NCI-H2107 (cell line): ENCODE data around the gene PALD1.

Source experiments
- DNase-seq: peaks from one replicate; lab custom pipeline; 2025; lab: John Stamatoyannopoulos, UW

PALD1 gene

DNA sequence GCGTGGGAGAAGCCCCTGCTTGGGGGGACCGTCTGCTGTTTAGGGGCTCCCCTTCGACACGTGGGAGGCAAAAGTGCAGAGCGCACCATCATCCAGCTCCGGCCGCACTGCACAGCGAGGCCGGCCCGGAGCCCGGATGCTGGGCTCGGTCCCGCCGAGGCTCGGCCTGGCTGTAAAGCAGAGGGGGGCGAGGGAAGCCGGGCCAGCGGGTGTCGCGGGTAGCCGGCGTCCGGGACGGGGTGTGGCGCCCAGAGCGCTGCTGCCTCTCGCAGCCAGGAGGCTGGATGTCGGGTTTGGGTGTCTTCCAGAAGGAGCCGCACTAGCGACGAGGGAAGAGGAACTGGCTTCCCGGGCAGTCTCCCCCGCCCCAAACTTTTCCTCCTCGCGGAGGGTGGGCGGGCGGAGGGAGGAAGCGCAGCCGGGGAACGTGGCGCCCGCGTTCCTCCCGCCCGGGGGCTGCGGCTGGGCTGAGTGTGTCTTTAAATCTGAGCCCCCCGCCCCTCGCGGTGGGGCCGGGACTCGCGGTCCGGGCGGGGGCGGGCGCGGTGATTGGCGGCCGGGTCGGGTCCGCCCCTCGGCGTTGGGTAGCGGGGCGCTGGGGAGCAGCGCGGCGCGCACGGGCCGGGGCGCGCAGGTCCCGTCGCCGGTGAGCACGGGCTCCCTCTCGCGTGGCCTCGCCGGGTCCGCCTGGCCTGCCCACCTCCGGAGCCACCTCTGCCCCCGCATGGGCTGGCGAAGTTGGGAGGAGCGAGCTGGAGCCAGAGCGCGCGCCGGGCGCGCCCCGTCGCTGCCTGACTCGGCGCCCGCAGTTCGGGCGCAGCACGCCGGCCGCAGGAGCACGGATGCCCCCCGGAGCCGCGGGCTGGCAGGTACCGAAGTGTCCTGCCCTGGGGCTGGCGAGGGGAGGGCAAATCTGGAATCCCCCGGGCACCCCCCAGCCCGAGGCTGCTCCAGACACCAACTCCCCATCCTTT, at the start of gene PALD1:
Gene PALD1 (plus strand): TSS at position 577 of the 974 bp plus-strand sequence. CDS start 47,185 bp downstream, outside the sequence.
- no peak for DNase-seq

DNA sequence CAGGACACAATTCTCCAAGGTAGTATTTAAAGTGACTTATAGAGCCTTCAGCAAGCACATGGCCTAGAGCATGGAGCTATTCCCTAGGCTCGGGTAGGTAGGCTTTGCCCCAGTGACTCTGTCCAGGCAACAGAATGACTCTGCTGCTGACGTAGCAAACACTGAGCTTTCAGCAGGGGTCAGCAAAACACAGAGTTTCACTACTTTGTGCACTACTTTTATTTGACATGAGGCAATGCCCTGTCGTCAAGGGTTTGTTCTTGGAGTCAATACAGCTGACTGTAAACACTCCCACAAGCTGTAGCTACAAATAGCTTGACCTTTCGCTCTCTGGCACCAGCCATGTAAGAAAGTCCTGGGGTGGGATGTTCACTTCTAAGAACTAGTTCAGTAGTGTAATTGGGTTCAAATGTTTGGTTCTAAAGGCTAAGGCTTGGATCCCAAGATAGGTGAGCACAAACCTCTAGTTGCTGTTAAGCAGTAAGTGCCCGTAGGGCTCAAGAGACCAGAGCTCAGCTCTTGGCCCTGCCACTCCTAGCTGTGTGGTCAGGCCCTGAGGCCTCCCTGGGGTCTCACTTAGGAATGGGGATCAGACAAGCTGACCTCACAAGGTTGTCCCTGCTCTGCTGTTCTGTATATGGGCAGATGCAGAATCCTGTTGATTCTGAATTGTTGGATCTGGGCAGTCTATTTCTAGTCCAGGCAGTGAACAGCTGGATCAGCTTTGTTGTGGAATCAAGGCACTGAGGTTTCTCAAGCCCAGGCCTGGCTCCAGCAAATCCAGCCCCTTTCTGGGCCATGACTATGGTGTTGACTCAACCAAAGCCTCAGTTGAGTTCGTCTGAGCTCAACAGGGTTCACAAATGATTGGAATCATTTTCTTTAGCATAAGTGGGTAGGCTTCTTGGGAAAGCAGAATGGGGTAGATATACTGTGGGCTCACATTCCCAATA, 47.8 kb upstream of the PALD1 start:
- DNase-seq = no peak

DNA sequence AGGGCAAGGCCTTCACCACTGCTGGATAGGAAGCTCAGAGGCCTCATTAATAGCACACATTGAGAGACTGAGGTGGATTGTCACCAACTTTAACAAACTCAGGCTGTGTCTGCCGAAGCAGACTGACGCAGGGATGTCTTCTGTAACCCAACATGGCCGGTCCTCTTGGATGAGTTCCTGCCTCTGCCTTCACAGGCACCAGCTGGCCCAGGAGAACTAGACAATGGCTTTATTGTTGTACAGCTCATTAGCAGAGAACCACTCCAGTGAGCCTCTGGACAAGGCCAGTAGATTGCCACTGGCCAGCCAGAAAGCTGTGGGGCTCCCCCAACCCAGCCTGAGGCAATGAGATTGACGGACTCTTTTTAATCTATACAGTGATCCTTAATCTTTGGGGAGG, 46.5 kb upstream of the PALD1 start:
- DNase-seq = no peak

DNA sequence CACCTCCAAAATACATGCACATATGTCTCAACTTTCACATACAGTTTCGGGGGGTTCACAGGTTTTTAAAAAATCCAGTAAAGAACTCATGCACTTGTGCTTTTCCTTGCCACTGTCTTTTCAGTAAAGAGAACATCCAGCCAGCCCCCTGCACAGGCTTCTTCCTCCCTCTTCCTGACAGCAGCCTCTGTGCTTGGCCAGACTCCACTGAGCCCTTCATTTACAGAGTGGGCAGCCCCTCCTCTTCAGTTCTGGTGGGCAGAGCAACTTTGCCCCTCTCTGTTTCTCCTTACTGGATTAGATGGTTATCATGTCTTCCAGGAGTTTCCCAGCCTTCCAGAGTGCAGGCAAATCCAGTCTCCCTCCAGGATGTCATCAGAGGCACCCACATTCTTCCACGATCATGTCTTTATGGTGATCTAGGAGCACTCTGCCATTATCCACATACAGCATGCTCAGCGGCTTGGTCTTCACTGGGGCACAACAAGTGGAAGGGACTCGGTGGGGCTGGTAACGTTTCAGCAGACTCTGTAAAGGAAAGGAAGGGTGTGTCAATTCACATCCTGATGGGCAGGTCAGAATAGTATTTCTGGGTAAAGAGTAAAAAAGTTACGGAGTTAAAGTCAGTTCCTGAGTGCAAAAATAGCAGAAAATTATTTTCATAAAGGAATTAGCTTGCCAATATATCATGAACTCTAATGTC, 45.9 kb upstream of the PALD1 start:
- DNase-seq = no peak

DNA sequence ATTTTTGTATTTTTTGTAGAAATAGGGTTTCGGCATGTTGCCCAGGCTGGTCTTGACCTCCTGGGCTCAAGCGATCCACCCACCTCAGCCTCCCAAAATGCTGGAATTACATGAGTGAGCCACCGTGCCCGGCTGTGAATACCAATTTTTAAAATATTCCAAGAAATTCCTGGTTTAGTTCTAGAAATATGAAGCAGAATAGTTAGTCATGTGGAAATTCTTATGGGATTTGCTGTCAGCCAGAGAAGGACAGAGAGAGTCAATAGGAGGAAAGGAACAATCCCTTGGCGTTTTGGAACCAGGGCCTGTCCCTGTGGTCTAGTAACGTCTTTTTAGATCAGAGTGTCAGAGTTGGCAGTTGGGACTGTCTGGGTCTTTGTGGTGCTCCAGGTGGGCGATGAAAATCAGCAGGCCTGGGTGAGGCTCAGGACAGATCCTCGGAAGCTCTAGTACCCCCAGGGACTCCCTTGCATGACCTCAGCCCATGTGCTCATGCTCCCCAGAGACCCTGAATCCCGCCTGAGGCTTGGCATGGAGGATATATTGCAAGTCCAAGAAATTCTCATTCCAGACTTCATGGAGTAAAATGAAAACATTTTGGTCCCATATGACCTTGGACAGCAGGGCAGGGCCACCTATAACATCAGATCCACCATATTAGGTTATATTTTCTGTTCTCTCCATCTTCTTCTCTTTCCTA, 44.8 kb upstream of the PALD1 start:
- DNase-seq = no peak

DNA sequence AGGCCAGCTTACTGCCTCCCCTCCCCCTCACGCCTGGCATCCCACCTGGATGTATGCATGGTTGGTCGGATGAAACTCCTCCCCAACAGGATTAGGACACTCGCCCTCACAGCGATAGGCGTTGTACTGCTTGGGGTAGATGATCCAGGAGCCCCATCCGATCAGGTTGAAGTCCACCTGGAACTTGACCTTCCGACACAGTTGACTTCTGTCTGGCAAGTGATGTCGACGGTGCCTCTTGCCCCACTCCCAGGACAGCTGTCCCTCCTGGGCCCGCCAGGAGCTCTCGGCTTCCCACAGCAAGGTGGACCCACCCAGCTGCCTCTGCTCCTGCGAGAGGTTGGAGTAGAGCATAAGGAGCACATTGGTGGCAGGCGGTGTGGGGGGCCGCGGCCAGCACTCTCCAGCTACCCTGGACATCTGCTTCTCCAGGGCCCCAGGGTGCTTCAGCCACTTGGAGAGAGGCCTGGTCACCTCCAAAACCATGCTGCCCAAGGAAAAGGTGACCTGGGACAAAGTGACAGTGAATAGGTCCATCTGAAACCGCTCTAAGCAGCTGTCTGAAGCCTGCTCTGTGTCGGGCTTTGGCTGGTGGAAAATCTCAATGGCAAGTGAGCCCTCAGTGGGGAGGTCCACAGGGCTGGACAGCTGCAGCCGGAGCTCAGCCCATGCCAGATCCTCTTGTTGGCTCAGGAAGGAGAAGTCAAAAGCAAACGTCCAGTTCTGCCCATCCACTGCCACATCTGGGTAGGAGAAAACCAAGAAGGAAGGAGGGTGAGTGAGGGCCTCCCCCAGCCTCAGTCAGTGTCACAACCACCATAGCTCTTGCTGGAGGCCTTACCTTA, 43.1 kb upstream of the PALD1 start:
- no peak for DNase-seq

DNA sequence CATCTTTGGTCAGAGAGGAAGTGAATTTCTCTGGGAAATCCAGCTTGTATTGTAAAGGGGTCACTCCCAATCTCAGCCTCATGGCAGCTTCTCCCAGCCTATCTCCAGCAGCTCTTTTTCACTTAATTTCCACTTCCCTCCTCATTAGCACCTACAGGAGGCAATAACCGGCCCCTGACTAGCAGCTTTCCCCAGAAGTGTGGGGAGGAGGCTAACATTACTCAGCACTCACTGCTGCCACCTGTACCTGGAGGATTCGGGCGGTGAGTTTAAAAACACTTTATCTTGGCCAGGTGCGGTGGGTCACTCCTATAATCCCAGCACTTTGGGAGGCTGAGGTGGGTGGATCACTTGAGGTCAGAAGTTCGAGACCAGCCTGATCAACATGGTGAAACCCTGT, 40.8 kb upstream of the PALD1 start:
- DNase-seq = no peak

DNA sequence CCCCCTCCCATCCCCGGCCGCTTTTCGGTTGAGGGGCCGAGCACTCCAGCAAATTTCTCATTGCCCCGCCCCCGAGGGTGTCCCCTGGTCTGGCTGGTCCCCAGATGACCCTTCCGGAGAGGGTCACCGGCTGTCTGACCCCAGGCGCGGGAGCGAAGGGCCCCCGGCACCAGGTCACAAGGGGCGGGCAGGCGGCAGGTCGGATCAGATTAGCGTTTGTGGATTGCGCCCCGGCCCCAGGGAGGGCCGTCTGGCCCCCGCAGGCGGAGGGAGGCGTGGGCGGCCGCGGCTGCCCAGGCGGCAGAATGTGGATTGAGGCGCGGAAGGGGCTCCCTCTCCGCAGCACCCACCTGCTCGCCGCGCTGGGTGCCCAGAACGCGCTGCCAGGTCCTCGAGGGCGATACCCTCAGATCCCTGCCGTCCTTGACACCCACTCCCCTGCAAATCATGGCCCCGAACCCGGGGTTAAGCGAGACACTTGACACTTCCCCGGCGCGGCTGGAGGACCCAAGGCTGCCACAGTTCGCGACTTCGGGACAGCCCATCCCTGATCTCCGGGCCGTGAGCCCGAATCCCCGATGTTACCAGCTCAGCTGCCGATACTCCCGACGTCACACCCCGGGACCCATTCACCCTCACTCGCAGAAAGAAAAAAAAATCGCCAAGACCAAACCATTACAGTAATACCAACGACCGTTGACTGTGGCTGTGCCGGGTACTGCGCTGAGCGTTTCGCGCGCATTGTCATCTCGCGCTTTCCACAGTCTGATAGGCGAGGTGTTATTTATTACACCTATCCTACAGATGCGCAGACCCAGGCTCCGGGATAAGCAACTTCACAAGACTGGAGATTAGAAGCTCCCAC, 38.0 kb upstream of the PALD1 start:
- no peak for DNase-seq

DNA sequence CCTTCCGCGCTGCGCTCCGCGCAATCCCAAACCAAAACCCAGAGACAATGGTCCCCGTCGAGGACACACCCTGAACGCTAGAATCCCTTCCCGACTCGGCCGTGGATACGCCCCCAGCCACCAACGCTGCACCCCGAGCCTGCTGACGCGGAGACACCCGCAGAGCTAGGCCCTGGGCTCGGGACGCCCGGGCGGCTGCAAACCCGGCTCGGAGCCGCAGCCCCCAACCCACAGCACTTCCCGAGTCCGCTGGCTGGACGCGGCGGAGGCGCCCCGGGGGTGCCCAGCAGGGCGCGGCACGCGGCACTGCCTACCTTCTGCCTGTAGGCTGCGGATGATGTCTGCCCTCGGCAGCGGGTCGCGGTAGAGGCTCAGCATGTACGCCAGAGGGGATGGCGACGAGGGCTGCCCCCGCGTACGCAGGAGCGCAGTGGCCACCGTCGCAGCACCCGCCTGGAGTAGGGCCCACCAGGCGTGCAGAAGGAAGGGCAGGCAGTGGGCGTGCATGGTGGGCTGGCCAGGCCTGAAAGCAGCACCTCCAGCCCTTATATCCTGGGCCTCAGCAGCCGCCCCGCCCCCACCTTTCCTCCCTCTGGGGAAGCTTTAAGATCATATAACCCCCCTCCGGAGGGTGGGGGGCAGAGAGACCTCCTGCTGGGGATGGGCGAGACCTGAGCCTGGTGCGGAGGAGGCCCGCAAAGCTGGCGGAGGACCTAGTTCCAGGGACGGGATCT, 37.2 kb upstream of the PALD1 start, which contains the start of gene NODAL:
Gene NODAL (minus strand): TSS at position 521 of the 734 bp plus-strand sequence. CDS start 14 bp downstream, at position 507.
- no peak for DNase-seq

DNA sequence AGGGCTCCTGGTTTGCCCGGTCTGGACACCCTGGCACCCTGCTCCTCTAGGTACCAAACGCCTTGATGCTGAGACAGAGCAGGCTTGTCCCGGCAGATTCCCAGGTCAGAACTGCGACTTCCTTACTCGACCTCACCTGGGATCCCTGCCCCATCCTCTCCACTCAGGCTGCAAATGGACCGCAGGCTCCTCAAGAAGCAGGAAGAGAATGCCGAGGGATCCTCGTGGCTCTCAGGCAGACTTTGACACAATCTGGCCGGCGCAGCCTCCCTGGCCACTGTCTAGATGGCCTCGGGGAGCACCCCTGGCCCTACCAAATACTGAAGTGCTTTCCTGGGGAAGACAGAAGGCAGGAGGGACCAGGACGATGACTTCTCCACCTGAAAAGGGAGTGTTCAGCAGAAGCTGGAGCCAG, 36.7 kb upstream of the PALD1 start:
- DNase-seq = no peak

DNA sequence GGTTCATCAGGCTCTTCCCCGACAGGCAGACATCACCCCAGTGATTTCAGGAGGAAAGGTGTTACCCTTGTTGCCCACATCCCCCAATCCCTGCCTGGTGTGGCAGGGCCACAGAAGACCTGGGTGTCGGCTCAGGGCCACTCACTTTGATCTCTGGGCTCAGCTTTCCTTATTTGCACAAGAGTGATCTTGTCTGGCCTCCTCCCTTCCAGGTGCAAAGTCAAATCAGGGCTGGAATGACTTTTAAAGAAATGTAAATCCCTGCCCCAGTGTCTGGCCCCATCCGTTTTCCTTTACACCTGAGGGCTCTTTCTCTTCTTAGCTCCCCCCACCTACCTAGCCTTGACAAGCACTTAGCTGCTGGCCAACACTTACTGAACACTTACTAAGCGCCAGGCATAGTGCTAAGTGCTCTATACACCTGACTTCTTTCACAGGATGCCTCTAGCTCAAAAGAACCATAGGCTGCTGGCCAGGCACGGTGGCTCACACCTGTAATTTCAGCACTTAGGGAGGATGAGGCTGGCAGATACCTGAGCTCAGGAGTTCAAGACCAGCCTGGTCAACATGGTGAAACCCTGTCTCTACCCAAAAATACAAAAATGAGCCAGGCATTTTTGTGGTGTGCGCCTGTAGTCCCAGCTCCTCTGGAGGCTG, 36.1 kb upstream of the PALD1 start:
- no peak for DNase-seq

DNA sequence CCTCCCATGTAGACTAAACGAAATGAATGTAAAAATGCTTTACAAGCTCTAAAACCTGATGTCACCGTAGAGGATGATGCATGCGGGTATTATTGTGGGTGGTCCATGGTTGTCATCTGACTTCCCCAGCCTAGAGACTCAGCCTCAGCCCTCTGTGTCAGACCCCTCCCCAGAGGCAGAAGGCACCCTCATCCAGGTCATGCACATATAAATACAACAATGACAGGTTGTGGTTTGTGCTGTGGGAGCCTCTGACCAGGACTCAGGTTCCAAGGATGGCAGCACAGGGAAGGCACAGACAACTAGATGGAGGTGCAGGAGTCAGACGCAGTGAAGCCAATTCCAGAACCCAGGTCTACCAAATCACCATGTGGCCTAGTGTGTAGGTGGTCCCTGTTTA, 33.8 kb upstream of the PALD1 start:
- no peak for DNase-seq

DNA sequence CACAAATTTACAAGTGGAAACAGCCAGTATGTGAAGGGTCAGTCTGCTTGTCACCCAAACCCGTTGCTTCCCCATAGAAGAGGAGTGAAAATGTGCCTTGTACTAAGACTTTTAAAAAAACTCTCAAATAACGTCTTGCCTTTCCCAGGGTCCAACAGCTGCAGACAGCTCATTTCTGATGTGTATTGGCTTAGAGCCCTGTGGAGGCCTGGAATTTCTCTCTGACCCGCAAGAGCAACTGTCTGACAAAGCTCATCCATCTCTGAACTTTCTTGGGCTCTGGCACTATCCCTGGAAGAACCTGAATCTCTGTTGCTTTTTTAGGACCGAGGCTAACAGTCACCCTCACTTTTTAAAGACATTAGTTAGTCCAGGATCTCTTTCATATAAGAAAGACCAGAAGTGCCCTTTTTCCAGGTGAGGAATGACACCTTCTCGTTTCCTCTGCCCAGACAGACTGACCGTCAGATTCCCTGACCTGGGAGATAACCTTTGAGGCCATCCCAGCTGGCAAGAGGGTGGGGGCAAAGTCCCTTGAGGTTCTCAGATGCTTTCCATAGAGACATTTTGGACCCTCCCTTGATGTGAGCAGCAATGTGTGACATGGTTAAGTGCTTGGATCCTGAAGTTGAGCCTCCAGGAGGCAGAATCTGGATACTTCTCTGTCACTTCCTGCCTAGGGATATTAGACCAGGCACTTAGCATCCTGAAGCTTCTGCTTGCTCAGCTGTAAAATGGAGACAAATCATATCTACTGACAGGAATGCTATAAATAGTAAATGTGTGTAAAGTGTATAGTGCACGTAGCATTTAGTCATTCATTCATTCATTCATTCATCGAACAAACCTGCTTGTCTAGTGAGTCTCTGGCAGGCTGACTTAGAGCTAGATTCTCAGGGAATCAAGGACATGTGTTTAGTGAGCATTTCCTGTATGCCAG, 32.6 kb upstream of the PALD1 start:
- no peak for DNase-seq

DNA sequence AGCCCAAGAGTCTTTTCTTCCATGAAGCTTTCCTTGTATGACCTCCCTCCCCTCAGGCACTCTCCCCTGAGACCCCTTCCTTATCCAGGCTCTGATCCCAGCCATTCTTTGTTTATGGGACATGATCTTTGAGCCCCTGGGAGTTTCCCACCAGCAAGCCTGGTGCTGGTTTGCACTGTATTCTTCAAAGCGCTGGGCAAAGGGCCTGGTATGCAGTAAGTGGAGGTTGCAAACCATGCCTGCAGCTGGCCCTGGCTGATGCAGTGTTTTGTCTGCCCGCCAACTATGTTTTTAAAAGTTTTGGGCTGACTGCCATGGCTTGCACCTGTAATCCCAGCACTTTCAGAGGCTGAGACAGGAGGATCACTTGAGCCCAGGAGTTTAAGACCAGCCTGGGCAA, 30.3 kb upstream of the PALD1 start:
- DNase-seq = no peak

DNA sequence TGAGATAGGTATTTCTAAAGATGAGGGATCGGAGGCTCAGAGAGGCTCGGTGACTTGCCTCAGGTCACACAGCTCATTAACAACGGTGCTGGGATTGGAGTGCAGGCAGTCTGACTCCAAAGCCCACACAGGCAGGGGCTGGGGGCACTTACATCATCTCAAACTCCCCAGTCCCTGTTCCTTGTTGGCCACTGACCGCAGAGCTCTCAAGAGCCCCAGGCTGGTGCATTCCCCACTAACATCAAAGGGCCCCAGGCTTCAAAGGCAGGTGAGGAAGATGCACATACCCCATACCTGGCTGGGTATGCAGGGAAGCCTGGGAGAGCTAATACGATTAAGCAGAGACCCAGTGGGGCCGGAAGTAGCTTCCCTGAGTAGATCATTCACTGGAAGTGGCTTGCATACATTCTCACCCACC, 23.3 kb upstream of the PALD1 start:
- DNase-seq = no peak

DNA sequence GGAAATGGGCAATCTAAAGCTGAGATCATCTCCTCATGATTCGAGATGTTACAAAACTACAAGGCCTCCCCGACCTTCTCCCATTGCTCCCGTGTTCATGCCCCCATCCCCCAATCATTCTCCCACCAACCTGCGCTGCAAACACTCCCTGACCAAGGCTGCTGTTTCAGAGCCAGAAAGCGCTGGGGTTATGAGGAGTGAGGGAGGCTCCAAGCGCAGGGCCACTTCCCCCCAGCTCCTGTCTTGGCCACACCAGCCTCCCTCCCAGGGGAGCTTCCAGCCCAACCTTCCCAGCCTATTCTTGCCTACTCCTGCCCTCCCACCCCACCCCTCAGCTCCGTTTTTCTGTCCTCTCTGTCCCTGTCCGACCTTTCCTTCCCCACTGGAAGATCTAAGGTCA, 22.4 kb upstream of the PALD1 start:
- no peak for DNase-seq

DNA sequence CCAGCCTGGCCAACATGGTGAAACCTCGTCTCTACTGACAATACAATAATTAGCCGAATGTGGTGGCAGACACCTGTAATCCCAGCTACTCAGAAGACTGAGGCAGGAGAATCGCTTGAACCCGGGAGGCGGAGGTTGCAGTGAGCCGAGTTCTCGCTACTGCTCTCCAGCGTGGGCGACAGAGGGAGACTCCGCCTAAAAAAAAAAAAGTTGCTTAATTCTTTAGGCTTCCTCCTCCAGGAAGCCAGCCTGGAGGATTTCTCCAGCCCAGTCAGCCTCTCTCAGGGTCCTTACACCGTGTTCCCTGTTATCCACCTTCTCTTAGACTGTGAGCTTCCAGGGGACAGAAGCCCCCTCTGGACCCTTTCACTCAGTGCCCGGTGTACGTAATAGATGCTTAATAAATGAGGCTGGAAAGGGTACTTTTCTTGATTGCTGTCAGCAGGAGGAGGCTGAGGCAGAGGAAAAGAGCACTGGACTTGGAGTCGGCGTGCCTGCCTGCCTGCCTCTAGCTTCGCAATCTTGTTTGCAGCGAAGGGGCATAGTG, 20.7 kb upstream of the PALD1 start:
- no peak for DNase-seq
